Measurements from ENCODE around the gene IMMT. TPM values are rescaled to one million over a fixed set of nuclear protein-coding genes. Genes with fewer than 3 reads are reported as not detected.
"Not testable (repeated sequence)": the region's sequence is repeated elsewhere in the genome, so short reads cannot be mapped to it uniquely, and the experiment has no call there.

Gene IMMT
- total RNA-seq, 2 experiments from 2014 or later, result 144 to 147 TPM

GRCh38 chr2:86204458-86204857, 9.2 kb upstream of the IMMT start:
- Mint-ChIP-seq H3K4me1 (peaks cover 35% of the 10 kb centered on the region), H3K27ac (peak overlapping the region; percentile 46), H3K36me3 (ENCODE audit: low read depth) (peaks cover 25% of the 10 kb centered on the region), H3K9me3 (no peaks in the 10 kb centered on the region), H3K4me3 (no peak overlapping the region), H3K27me3 (no peaks in the 10 kb centered on the region)
- no peak for DNase-seq
- ChIA-PET CTCF (interaction anchor here (1.2 to 2.8 kb wide), 2 partner anchors 11 to 17 kb away, joined by 3 to 14 read pairs; no protein-coding TSS in a partner anchor), POLR2A (interaction anchor here (0.6 to 1.2 kb wide), 2 partner anchors 98 to 358 kb away, joined by 3 read pairs; no protein-coding TSS in a partner anchor)

DNA sequence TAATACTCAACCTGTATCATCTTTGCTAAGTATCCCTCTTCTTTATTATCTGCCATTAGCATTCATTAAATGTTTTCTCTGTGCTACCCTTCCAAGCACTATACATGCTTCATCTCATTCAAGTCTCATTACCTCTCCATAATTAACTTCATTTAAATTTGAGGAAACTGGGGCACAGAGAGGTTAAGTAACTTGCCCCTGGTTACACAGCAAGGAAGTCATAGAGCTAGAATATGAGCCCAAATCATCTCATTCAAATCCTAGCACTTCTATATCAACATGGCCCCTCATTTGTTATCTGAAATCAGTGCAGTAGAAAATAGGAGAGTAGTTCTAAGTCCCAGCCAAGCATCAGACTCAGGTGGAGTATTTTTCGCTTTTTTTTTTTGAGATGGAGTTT, 8.4 kb upstream of the IMMT start:
- DNase-seq, result no peak
- POLR2A ChIA-PET, result interaction anchor here (0.6 to 1.2 kb wide), 2 partner anchors 97 to 359 kb away, joined by 3 read pairs; no protein-coding TSS in a partner anchor
- no peak overlapping the region for H3K27ac Mint-ChIP-seq
- H3K27me3 Mint-ChIP-seq, result no peaks in the 10 kb centered on the region
- peaks cover 35% of the 10 kb centered on the region for H3K4me1 Mint-ChIP-seq
- H3K4me3 Mint-ChIP-seq, result no peak overlapping the region
- H3K36me3 Mint-ChIP-seq (ENCODE audit: low read depth), result peaks cover 22% of the 10 kb centered on the region
- CTCF ChIA-PET, result interaction anchor here (1.2 to 2.8 kb wide), 2 partner anchors 11 to 17 kb away, joined by 3 to 14 read pairs; no protein-coding TSS in a partner anchor
- no peaks in the 10 kb centered on the region for H3K9me3 Mint-ChIP-seq

DNA sequence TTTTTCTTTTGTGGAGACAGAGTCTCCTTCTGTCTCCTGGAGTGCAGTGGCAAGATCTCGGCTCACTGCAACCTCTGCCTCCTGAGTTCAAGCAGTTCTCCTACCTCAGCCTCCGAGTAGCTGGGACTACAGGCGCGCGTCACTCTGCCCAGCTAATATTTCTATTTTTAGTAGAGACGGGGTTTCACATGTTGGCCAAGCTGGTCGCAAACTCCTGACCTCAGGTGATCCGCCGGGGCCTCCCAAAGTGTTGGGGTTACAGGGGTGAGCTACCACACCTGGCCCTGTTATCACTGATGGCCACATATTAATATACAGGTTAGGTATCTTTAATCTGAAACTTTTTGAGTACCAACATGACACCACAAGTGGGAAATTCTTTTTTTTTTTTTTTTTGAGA, 7.4 kb upstream of the IMMT start:
- DNase-seq, result no peak
- ChIA-PET POLR2A (no interaction called here), CTCF (interaction anchor here (1.2 to 2.8 kb wide), 2 partner anchors 9 to 18 kb away, joined by 3 to 14 read pairs; no protein-coding TSS in a partner anchor)
- H3K36me3 Mint-ChIP-seq (ENCODE audit: low read depth), result peaks cover 17% of the 10 kb centered on the region
- H3K27ac Mint-ChIP-seq, result no peak overlapping the region
- no peaks in the 10 kb centered on the region for H3K9me3 Mint-ChIP-seq
- no peaks in the 10 kb centered on the region for H3K27me3 Mint-ChIP-seq
- peaks cover 36% of the 10 kb centered on the region for H3K4me1 Mint-ChIP-seq
- no peak overlapping the region for H3K4me3 Mint-ChIP-seq

DNA sequence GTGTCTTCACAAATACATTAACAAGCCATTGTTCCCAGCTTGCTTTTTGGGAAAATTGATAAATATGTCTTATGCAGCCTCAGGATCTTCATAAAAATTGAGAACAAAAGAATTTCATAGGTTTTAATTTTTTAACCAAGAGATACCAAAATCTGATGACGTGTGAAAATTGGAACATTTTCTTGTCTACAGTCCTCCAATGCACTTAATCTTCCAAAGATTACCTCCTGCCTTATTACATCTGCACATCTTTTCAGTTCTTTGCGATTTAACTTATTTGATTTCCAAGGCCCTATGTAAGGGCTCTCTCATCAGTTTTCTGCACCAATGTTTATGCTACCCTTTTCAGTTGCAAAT, 7.1 kb upstream of the IMMT start:
- Mint-ChIP-seq H3K4me3 (no peak overlapping the region), H3K4me1 (peaks cover 36% of the 10 kb centered on the region), H3K27me3 (no peaks in the 10 kb centered on the region), H3K27ac (no peak overlapping the region), H3K9me3 (no peaks in the 10 kb centered on the region), H3K36me3 (ENCODE audit: low read depth) (peaks cover 14% of the 10 kb centered on the region)
- no peak for DNase-seq
- ChIA-PET POLR2A (no interaction called here), CTCF (interaction anchor here (1.2 to 2.8 kb wide), 2 partner anchors 8 to 19 kb away, joined by 3 to 14 read pairs; no protein-coding TSS in a partner anchor)

DNA sequence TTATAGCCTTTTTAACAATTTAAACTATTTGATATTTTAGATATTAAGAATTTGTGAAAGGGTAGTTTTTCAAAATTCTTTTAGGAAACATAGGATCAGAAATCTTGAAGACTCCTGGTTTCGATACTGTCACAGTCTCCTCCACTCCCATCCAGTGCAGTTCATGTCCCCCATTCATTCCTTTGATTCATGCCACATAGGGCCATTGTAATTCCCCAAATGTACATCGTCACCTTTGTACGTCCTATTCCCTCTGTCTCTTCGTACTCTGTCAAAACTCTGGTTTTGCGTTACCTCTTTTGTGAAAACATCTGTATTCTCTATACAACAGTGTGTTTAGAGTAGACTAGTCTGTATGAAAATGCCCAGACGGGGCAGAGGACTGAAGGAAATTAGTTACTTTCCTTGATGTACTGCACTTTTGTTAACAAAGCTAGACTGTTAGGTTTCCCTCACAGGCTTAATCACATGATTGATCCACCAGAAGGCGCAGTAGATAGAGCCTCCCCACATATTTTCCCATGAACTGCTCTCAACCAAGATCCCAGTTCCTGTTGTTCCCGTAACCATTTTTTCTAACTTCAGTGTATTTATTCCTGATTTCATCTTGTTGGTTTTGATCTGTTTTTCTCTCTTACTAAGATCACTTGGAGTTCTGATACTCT, 6.5 kb upstream of the IMMT start:
- CTCF ChIA-PET, result interaction anchor here (0.7 to 2.8 kb wide), 4 partner anchors 8 to 19 kb away, joined by 3 to 14 read pairs (median 8); no protein-coding TSS in a partner anchor
- no peak overlapping the region for H3K27ac Mint-ChIP-seq
- H3K36me3 Mint-ChIP-seq (ENCODE audit: low read depth), result peaks cover 10% of the 10 kb centered on the region
- POLR2A ChIA-PET, result interaction anchor here (1.1 to 1.4 kb wide), 2 partner anchors 16 to 18 kb away, joined by 4 read pairs; no protein-coding TSS in a partner anchor
- H3K9me3 Mint-ChIP-seq, result no peaks in the 10 kb centered on the region
- H3K4me1 Mint-ChIP-seq, result peaks cover 40% of the 10 kb centered on the region
- DNase-seq, result no peak
- peak overlapping the region; percentile 18 for H3K4me3 Mint-ChIP-seq
- no peaks in the 10 kb centered on the region for H3K27me3 Mint-ChIP-seq

- not testable (repeated sequence) for H3K9me3 Mint-ChIP-seq; H3K36me3 Mint-ChIP-seq (ENCODE audit: low read depth); H3K27ac Mint-ChIP-seq; H3K27me3 Mint-ChIP-seq; DNase-seq
- ChIA-PET CTCF (interaction anchor here (2.6 kb wide), 1 partner anchor 20 kb away, joined by 12 read pairs; no protein-coding TSS in a partner anchor), POLR2A (interaction anchor here (0.6 to 2.7 kb wide), 7 partner anchors 15 to 268 kb away, joined by 3 to 19 read pairs (median 4); partner anchors contain the start of genes KDM3A, POLR1A and PTCD3)
- peak overlapping the region; percentile 99 for H3K4me3 Mint-ChIP-seq
- peaks cover 49% of the 10 kb centered on the region for H3K4me1 Mint-ChIP-seq
Observed at GRCh38 chr2:86200564-86200963, 5.3 kb upstream of the IMMT start.

DNA sequence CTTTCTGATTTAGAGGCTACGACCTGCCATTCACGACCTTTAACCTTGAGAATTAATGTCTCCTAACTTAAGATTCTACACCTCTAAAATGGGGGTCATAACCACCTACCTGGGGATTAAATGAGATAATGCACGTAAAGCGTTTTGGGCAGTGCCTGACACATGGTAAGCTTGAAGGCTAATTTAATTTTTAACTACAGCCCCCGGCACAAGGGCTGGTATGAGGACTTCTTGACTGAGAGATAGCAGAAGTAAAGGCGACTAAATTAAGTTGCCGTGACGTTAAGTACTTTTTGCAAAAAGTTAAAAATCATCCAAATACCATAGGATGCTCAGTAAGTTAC, 4.5 kb upstream of the IMMT start:
- H3K9me3 Mint-ChIP-seq, result no peaks in the 10 kb centered on the region
- H3K27me3 Mint-ChIP-seq, result no peaks in the 10 kb centered on the region
- peaks cover 7% of the 10 kb centered on the region for H3K36me3 Mint-ChIP-seq (ENCODE audit: low read depth)
- peak overlapping the region; percentile 96 for H3K27ac Mint-ChIP-seq
- CTCF ChIA-PET, result interaction anchor here (1.6 to 2.6 kb wide), 2 partner anchors 21 to 169 kb away, joined by 4 to 12 read pairs; no protein-coding TSS in a partner anchor
- peak overlapping the region; percentile 99 for H3K4me3 Mint-ChIP-seq
- POLR2A ChIA-PET, result interaction anchor here (0.6 to 2.8 kb wide), 8 partner anchors 10 to 350 kb away, joined by 3 to 27 read pairs (median 4); partner anchors contain the start of genes KDM3A, POLR1A and PTCD3
- no peak for DNase-seq
- peaks cover 52% of the 10 kb centered on the region for H3K4me1 Mint-ChIP-seq

- peaks cover 26% of the 10 kb centered on the region for H3K36me3 Mint-ChIP-seq (ENCODE audit: low read depth)
- no peaks in the 10 kb centered on the region for H3K9me3 Mint-ChIP-seq
- ChIA-PET CTCF (interaction anchor here (1.2 to 2.9 kb wide), 3 partner anchors 12 to 559 kb away, joined by 4 to 28 read pairs (median 6); no protein-coding TSS in a partner anchor), POLR2A (interaction anchor here (0.7 to 4.3 kb wide), 11 partner anchors 9 to 1270 kb away, joined by 3 to 93 read pairs (median 4); partner anchors contain the start of genes KDM3A, POLR1A, PTCD3 and ST3GAL5)
- DNase-seq, result no peak
- H3K27ac Mint-ChIP-seq, result peak overlapping the region; percentile 90
- H3K27me3 Mint-ChIP-seq, result no peaks in the 10 kb centered on the region
- peak overlapping the region; percentile 94 for H3K4me3 Mint-ChIP-seq
- H3K4me1 Mint-ChIP-seq, result peaks cover 58% of the 10 kb centered on the region
Observed at GRCh38 chr2:86195808-86196387, 636 bp upstream of the IMMT start.

DNA sequence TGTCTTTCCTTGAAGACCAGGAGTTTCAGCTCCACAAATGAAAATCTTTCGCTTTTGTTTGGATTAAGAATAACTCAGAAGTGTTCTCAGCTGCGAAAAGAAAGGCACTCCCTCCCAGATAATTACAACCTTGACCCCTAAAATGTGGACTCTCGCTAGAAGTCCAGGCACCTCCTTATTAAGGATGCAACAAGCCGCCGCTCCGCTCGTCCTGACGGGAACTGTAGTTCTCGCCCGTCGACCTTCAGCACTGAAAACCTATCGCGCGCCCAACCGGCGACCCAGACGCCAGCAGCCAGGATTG, 559 bp downstream of the IMMT start:
- Mint-ChIP-seq H3K4me1 (peaks cover 62% of the 10 kb centered on the region), H3K27ac (peak overlapping the region; percentile 90), H3K27me3 (no peaks in the 10 kb centered on the region), H3K36me3 (ENCODE audit: low read depth) (peaks cover 38% of the 10 kb centered on the region), H3K9me3 (no peaks in the 10 kb centered on the region), H3K4me3 (peak overlapping the region; percentile 94)
- no peak for DNase-seq
- ChIA-PET CTCF (interaction anchor here (1.2 to 2.9 kb wide), 3 partner anchors 8 to 557 kb away, joined by 3 to 28 read pairs (median 4); no protein-coding TSS in a partner anchor), POLR2A (interaction anchor here (1.2 to 4.3 kb wide), 10 partner anchors 9 to 428 kb away, joined by 3 to 93 read pairs (median 6); partner anchors contain the start of genes KDM3A, POLR1A and PTCD3)

GRCh38 chr2:86193901-86194567, 1.2 kb downstream of the IMMT start:
- POLR2A ChIA-PET, result interaction anchor here (1.2 to 4.3 kb wide), 10 partner anchors 9 to 429 kb away, joined by 3 to 93 read pairs (median 6); partner anchors contain the start of genes KDM3A, POLR1A and PTCD3
- CTCF ChIA-PET, result interaction anchor here (1.1 to 2.9 kb wide), 5 partner anchors 9 to 88 kb away, joined by 3 to 28 read pairs (median 5); partner anchors contain the start of genes POLR1A and PTCD3
- Mint-ChIP-seq H3K27me3 (no peaks in the 10 kb centered on the region), H3K4me3 (peak overlapping the region; percentile 94), H3K4me1 (peaks cover 63% of the 10 kb centered on the region), H3K36me3 (ENCODE audit: low read depth) (peaks cover 38% of the 10 kb centered on the region), H3K9me3 (no peaks in the 10 kb centered on the region), H3K27ac (peak overlapping the region; percentile 90)
- no peak for DNase-seq

GRCh38 chr2:86189782-86190416, 5.4 kb downstream of the IMMT start:
- POLR2A ChIA-PET, result interaction anchor here (1.0 kb wide), 1 partner anchor 10 kb away, joined by 3 read pairs; the partner anchor contains the start of gene MRPL35
- peak overlapping the region; percentile 28 for H3K27ac Mint-ChIP-seq
- H3K4me1 Mint-ChIP-seq, result peaks cover 86% of the 10 kb centered on the region
- no peak for DNase-seq
- H3K27me3 Mint-ChIP-seq, result no peaks in the 10 kb centered on the region
- CTCF ChIA-PET, result interaction anchor here (0.6 to 1.1 kb wide), 2 partner anchors 39 to 556 kb away, joined by 3 to 4 read pairs; no protein-coding TSS in a partner anchor
- H3K9me3 Mint-ChIP-seq, result no peaks in the 10 kb centered on the region
- H3K4me3 Mint-ChIP-seq, result no peak overlapping the region
- peaks cover 61% of the 10 kb centered on the region for H3K36me3 Mint-ChIP-seq (ENCODE audit: low read depth)

- Mint-ChIP-seq H3K36me3 (ENCODE audit: low read depth) (peaks cover 50% of the 10 kb centered on the region), H3K27me3 (no peaks in the 10 kb centered on the region), H3K4me1 (peaks cover 87% of the 10 kb centered on the region), H3K4me3 (peak overlapping the region; percentile 61), H3K27ac (peak overlapping the region; percentile 94), H3K9me3 (no peaks in the 10 kb centered on the region)
- no peak for DNase-seq
- ChIA-PET POLR2A (interaction anchor here (0.6 to 4.7 kb wide), 8 partner anchors 9 to 255 kb away, joined by 3 to 93 read pairs (median 8); partner anchors contain the start of genes IMMT, KDM3A, MRPL35 and POLR1A), CTCF (interaction anchor here (5.6 kb wide), 1 partner anchor 8 kb away, joined by 28 read pairs; the partner anchor contains the start of gene IMMT)
Observed at GRCh38 chr2:86186431-86186830, 8.8 kb downstream of the IMMT start.

Data from activated CD4-positive, alpha-beta memory T cell treated with anti-CD3 and anti-CD28 coated beads, Interleukin-2, amount 10 ng/mL, durations not matched to agents 7 days and 5 days (primary cell).